Stimulated activated CD4-positive, alpha-beta T cell treated with anti-CD3 and anti-CD28 coated beads, Interleukin-2, amount 100 ng/mL, for 48 hours (primary cell): ENCODE data around the gene LEO1.
"Not testable (repeated sequence)": the region's sequence is repeated elsewhere in the genome, so short reads cannot be mapped to it uniquely, and the experiment has no call there.

Experiments
- DNase-seq, 2 donors: peaks; one replicate each; pipeline ENCODE4 v3.0.0-alpha.2; 2020

Gene LEO1

DNA sequence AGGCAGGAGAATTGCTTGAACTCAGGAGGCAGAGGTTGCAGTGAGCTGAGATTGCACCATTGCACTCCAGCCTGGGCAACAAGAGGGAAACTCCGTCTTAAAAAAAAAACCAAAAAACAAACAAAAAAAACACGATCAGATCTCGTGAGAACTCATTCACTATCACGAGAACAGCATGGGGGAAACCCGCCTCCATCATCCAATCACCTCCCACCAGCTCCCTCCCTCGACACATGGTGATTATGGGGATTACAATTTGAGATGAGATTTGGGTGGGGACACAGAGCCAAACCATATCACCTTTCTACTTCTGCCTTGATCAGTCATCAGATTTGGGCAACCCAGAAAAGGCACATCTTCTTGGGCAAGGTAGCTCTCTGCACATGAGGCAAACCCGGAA, 31.5 kb upstream of the LEO1 start:
- DNase-seq = not testable (repeated sequence)

DNA sequence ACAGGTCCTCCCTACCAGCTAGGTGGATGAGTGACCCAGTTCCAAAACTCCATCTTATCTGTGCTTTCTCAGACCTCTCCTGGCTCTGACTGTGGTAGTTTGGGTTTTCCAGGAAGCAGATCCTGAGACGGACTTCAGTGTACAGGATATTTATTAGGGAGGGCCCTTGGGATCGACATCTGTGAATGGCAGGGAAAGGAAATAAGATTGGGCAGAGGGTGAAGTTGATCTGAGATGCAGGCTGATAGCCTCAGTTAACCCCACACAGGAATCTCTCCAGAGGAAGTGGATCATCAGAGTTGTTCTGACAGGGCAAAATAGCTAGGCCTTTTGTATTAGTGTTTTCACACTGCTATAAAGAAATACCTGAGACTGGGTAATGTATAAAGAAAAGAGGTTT, 30.8 kb upstream of the LEO1 start:
- no peak for DNase-seq

- no peak for DNase-seq
Observed at GRCh38 chr15:51992953-51993352, 21.4 kb upstream of the LEO1 start.

DNA sequence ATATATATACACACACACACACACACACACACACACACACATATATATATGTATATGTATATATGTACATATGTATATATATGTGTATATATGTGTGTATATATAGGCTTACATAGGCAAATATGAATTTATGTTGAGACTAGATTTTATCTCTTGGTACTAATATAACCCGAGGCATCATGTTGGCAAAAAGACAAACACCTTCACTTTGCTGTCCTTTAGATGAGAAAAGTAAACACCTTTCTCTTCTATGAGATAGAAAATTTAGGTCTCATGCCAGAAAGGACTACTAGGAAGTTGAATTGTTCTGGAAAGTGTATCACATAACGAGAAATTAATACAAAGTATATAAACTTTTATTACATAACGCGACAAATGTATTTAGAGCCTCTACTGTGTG, 19.6 kb upstream of the LEO1 start:
- DNase-seq = no peak

DNA sequence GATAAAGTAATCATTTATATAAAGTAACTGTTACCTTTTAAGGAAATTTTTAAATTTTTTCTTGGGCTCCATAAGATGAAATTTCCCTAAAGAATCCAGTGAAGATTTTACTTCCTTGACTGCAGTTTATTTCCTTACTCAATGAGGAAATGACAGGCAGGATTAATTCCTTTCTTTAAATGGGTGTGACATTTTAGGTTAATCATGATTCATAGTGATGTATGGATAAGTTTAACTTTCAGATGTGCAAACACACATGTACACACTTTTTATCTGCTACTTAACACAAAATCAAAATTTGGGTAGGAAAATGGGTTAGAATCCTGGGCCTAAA, 11.2 kb upstream of the LEO1 start:
- DNase-seq = no peak

GRCh38 chr15:51982013-51982769, 10.6 kb upstream of the LEO1 start:
- peak; percentile 30 to 35 for DNase-seq

GRCh38 chr15:51973775-51974174, 2.2 kb upstream of the LEO1 start:
- no peak for DNase-seq

GRCh38 chr15:51973220-51973619, 1.6 kb upstream of the LEO1 start:
- DNase-seq = no peak

- no peak for DNase-seq
Observed at GRCh38 chr15:51971032-51971374, 575 bp downstream of the LEO1 start.

DNA sequence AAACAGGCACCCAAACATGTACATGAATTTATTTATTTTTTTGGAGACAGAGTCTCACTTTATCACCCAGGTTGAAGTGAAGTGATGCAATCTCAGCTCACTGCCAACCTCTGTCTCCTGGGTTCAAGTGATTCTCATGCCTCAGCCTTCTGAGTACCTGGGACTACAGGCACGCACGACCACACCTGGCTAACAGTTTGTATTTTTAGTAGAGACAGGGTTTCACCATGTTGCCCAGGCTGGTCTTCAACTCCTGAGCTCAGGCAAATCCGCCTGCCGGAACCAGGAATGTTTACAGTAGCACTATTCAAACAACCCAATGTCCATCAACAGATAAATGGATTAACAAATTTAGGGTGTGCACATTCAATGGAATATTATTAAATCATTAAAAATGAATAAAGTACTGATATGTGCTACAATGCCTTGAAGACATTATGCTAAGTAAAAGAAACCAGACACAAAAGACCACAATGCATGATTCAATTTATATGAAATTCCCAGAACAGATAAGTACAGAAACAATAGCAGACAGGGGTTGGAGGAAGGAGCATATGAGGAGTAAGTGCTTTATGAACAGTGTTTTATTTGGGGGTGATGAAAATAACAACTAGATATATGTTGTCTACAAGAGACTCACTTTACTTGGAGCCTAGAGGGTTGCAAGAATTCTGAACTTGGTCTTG, 1.3 kb downstream of the LEO1 start:
- DNase-seq = no peak

- DNase-seq = no peak
Observed at GRCh38 chr15:51969728-51970127, 1.9 kb downstream of the LEO1 start.

- no peak for DNase-seq
Observed at GRCh38 chr15:51967583-51967982, 4.0 kb downstream of the LEO1 start.

GRCh38 chr15:51966192-51966591, 5.4 kb downstream of the LEO1 start:
- DNase-seq = no peak

DNA sequence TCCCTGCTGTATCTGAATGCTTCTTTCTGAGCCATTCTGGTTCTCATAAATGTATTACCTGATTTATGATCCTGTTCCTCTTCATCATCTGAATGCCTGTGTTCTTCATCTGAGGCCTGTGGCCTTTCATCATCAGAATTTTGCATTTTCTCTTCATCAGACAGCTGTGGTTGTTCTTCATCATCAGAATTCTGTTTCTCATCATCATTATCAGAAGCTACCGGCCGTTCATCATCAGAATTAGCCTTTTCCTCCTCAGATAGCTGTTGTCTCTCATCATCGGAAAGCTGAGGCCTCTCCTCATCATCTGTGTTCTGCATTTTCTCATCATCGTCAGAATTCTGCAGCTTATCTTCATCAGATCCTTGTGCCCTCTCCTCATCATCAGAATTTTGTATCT, 5.9 kb downstream of the LEO1 start:
- no peak for DNase-seq

DNA sequence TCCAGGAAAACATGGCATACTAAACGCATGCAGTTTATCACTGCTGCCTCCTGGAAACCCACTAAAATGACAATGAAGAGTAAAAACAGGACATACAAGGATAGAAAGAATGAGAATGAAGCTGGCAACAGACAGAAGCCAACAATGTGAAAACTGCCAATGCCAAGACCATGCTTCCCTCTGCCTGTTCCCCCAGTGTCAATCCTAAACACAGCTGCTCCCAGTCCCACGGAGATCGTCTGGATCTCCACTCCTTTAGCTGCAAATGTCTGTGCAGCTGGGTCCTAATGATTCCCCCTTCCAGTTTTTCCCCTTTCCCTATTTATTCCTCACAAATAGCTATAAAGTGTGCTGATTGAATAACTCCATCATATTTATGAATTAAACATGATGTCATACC, 16.1 kb downstream of the LEO1 start:
- DNase-seq = no peak

DNA sequence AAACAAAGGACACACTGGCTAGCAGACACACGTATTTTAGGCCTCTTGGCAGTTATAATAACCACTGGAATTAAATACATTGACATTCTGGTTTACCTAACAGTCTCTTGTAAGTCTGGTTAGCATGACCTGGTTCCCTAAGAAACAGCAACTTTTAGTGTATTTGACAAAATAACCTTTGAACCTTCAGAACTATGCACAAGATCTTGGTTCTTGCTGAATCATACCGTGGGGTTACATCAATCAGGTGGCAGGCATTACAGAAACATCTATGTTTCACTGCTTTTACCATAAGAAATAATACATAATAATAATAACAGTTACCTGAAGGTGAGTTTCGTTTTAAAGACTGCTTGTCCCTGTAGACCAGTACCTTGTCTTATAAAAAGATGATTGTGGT, 18.8 kb downstream of the LEO1 start:
- DNase-seq = no peak

GRCh38 chr15:51947124-51947523, 24.5 kb downstream of the LEO1 start:
- DNase-seq = no peak

- no peak for DNase-seq
Observed at GRCh38 chr15:51939216-51939615, 32.4 kb downstream of the LEO1 start.

DNA sequence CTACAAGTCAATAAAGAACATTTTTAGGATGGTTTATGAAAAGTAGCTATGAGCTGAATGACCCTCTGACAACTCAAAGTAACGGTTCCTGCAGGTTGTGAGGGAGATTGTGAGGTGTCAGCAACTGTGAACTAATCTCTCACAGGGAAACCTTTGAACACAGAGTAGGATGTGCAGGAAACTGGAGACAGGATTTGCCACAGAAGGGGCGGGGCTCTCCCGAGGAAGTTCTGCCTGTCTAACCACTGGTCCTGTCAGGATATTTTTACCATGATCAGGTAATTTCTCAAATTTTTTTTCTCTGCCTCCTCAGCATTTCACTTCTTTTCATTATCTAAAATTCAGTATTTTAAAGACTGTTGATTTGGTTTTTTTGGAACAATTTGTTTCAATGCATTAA, 33.3 kb downstream of the LEO1 start:
- DNase-seq = no peak

- no peak for DNase-seq
Observed at GRCh38 chr15:51936105-51936478, 35.5 kb downstream of the LEO1 start.

DNA sequence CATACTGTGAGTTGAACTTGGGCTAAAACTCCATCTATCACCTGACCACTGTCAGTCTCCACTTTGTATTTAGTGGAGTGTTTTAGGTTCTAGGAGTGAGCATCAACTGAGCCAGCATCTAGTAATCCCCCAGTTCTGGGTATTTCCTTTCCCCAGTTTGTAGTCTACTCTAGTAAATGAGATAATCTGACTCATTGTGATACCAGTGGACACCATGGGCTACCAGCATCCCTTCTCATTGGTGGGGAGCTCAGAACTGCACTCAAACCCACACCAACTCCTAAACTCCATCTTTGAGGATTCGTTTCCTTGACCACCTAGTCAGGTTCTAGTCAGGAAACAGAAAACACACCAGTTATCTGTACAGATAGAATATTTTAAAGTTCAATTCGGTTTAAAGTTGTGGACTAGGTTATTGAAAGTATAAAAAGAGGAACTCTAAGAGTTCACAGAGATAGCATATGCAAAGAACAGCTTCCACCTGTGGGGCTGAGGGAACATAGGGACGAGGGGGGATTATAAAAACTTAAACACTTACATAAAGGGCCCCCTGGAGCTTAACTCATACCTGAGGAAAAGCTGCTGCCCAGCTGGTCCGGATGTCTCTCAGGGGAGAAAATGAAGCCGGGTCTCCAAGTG, 36.0 kb downstream of the LEO1 start:
- DNase-seq = no peak

DNA sequence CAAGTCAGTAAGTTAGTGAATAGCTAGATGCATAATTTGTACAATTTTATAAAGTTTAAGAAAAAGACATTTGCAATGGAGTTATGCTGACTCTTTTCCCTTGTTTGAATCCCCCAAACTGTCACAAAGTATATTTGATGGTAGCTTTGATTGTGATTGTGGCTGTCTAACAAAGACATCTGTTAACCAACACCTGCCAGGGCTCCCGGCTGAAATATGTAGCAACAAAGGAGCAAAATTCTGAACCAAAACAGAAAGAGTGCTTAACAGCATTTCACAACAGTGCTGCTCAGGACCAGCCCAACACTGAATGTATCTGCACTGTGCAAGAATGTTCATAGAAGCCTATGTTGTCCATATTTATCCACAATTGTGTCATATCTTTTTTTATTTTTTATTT, 39.4 kb downstream of the LEO1 start:
- no peak for DNase-seq

GRCh38 chr15:51931638-51932037, 39.9 kb downstream of the LEO1 start:
- no peak for DNase-seq

- no peak for DNase-seq
Observed at GRCh38 chr15:51931016-51931415, 40.6 kb downstream of the LEO1 start.

- no peak for DNase-seq
Observed at GRCh38 chr15:51926809-51927208, 44.8 kb downstream of the LEO1 start.
